Lower leg skin (tissue), 4 donors: ENCODE results near the gene PILRA. TPM values are rescaled to one million over a fixed set of nuclear protein-coding genes. Genes with fewer than 3 reads are reported as not detected.

Source experiments
- DNase-seq, 2 donors: peaks; one replicate each; pipeline ENCODE4 v3.0.0-alpha.2; 2019; ENCODE audit warnings: low spot score in 2 of 2
- H3K4me3 ChIP-seq: fragments of 200-600 bp; sonication (generic); 2 replicates; pipeline ENCODE4 v1.5.1; 2017; ENCODE audit warnings: mild to moderate bottlenecking, low read depth; ENCODE audit not compliant: poor library complexity, severe bottlenecking
- POLR2A ChIP-seq, 2 donors: fragments of 450-650 bp; IDR thresholded peaks; one replicate each; pipeline ENCODE4 v1.6.1; 2016 to 2017; ENCODE audit warnings: antibody characterized with exemption in 2 of 2, mild to moderate bottlenecking in 1 of 2, moderate library complexity in 1 of 2
- WGBS, 2 donors: methylation state at CpG; one replicate each; pipeline ENCODE4 v1.1.5; 2018; 5-methylcytosine and 5-hydroxymethylcytosine counted together
- intact Hi-C: fragments of 100-400 bp; cut with DNase I; formaldehyde crosslinking; loops from one replicate; pipeline ENCODE4 v1.15.0; 2023; ENCODE audit warnings: low total_unique reads
- total RNA-seq, 4 donors: library from RNA; depleted of rRNA; stranded (reverse); fragments of >200 nt; gene quantifications; one replicate each; pipeline ENCODE4 v1.1.0, GENCODE V29; 2016
- TF ChIP-seq, protein P1 (sequence below), 3 donors: fragments of 450-650 bp; IDR thresholded peaks; one replicate each; pipeline ENCODE4 v1.5.1; 2016; ENCODE audit warnings: antibody characterized with exemption in 3 of 3, mild to moderate bottlenecking in 3 of 3, moderate library complexity in 2 of 3

The PILRA gene
- total RNA-seq, 4 donors from 2014 or later, result 2.2 to 4.6 (median 3.4) TPM

DNA sequence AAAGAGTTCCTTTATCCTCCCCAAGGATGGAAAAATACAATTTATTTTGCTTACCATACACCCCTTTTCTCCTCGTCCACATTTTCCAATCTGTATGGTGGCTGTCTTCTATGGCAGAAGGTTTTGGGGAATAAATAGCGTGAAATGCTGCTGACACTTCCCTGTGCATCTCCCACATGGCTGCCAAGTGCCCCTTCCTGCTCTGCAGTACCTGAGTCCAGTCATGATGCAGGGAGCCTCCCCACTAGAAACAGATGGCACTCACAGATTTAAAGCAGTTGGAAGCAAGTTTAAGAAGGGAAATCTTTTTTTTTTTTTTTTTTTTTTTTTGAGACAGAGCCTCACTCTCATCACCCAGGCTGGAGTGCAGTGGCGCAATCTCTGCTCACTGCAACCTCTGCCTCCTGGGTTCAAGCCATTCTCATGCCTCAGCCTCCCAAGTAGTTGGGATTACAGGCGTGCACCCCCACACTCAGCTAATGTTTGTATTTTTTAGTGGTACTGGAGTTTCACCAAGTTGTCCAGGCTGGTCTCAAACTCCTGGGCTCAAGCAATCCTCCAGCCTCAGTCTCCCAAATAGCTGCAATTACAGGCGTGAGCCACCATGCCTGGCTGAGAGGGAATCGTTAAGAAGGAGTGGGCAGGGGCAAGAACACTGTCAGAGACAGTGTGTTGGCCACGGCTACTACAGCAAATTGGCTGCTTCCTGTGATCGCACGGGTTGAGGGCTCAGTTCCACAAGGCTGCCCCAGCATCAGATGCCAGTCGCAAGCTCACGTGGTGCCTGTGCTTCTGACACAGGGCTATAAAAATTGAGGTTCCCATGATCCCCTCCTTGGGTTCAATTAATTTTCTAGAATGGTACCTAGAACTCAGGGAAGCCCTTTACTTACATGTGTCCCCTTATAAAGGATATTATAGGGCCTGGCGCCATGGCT is 5.3 kb upstream of the PILRA start:
- DNase-seq, result no peak
- 80 to 83% methylated on average over 12 of the region's 12 CpGs for WGBS, 2 donors
- TF ChIP-seq POLR2A (IDR thresholded peaks at IDR 0.05), result no peak
- TF ChIP-seq, protein P1, sequence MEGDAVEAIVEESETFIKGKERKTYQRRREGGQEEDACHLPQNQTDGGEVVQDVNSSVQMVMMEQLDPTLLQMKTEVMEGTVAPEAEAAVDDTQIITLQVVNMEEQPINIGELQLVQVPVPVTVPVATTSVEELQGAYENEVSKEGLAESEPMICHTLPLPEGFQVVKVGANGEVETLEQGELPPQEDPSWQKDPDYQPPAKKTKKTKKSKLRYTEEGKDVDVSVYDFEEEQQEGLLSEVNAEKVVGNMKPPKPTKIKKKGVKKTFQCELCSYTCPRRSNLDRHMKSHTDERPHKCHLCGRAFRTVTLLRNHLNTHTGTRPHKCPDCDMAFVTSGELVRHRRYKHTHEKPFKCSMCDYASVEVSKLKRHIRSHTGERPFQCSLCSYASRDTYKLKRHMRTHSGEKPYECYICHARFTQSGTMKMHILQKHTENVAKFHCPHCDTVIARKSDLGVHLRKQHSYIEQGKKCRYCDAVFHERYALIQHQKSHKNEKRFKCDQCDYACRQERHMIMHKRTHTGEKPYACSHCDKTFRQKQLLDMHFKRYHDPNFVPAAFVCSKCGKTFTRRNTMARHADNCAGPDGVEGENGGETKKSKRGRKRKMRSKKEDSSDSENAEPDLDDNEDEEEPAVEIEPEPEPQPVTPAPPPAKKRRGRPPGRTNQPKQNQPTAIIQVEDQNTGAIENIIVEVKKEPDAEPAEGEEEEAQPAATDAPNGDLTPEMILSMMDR (IDR thresholded peaks at IDR 0.05), result no peak
- intact Hi-C loops, result no loop called here
- H3K4me3 ChIP-seq, result no peak overlapping the region

DNA sequence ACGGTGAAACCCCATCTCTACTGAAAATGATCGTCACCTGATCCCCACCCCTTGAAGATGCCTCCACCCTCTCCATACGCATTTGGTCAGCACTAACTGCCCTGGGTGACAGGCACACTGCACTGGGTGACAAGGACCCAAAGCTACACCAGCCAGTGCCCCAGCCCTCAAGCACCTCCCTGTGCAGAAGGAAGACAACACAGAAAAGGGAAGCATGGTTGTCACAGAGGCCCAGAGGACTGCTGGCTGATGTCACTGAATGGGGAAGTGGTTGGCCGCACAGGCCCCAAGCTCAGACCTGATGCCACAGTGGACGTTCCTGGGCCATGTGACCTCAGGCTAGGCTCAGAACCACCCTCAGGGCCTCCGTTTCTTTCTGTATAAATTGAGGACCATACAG is 4.2 kb upstream of the PILRA start:
- TF ChIP-seq POLR2A (IDR thresholded peaks at IDR 0.05), result no peak
- TF ChIP-seq, protein P1 (IDR thresholded peaks at IDR 0.05), result no peak
- no peak overlapping the region for H3K4me3 ChIP-seq
- peak in 1 of 2 donors; percentile 67 for DNase-seq
- WGBS, 2 donors, result 54 to 74% methylated on average over 6 of the region's 6 CpGs
- intact Hi-C loops, result no loop called here

DNA sequence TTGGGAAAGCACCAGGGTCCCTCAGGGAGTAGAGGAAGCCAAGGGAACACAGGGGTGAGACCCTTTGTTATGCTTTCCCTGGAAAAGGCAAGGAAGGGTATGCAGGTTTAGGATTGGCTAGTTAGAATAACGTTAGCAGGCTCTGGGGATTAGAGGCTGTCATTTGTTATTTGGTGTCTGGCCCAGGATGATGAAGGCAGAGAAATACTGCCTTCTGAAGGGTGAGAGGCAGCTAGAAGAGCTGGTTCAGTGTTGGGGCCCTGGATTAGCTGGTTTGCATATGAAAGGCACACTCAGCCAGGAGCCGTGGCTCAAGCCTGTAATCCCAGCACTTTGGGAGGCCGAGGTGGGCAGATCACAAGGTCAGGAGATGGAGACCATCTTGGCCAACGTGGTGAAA is 3.0 kb upstream of the PILRA start:
- WGBS, 2 donors, result 25 to 36% methylated on average over 4 of the region's 4 CpGs
- no peak overlapping the region for H3K4me3 ChIP-seq
- TF ChIP-seq, protein P1 (IDR thresholded peaks at IDR 0.05), result no peak
- TF ChIP-seq POLR2A (IDR thresholded peaks at IDR 0.05), result no peak
- intact Hi-C loops, result no loop called here
- DNase-seq, result no peak

DNA sequence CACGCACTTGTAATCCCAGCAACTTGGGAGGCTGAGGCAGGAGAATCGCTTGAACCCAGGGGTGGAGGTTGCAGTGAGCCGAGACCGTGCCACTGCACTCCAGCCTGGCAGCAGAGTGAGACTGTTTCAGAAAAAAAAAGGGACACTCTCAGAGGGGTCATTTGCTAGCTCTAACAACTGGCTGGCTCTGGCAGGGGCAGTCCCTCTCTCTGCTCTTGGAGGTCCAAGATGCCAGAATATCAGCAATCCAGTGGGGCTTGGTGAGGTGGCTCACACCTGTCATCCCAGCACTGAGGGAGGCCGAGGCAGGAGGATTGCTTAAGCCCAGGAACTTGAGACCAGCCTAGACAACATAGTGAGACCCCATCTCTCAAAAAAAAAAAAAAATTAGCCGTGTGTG is 2.5 kb upstream of the PILRA start:
- intact Hi-C loops, result no loop called here

DNA sequence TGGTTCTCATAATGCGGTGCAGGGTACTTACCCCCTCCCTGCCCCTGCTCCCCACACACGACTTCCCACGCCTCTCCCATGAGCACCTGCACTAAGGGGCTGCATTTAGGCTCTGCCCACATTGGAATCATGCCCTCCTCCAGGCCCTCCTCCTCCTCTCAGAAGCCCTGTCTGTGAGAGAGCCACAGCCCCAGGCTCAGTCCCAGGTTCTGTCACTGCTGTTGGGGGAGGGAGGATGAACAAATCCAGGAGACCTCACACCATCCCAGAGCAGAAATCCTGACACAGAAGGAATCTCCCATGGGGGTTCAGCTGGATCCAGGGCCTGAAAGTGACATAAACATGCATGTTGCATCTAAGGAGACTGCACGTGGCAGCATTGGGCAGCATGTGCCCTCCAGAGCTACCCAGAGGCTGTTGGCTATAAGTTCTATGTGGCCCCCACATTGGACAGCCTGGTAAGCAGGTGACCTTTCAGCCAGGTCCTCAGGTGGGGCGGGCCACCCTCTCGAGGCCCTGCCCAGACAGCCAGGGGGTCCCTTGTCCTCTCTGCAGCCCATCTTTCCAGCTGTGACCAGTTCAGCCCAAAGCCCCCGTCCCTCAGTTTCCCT is 1.6 kb upstream of the PILRA start:
- WGBS, 2 donors, result 56 to 64% methylated on average over 6 to 7 of the region's 7 CpGs
- H3K4me3 ChIP-seq, result no peak overlapping the region
- no peak for DNase-seq
- intact Hi-C loops, result no loop called here
- TF ChIP-seq, protein P1 (IDR thresholded peaks at IDR 0.05), result no peak
- TF ChIP-seq POLR2A (IDR thresholded peaks at IDR 0.05), result no peak

More for the DNA sequence above, 2.5 kb upstream of the PILRA start:
- DNase-seq, result no peak
- H3K4me3 ChIP-seq, result no peak overlapping the region
- WGBS, 2 donors, result 77 to 87% methylated on average over 6 of the region's 6 CpGs
- TF ChIP-seq, protein P1 (IDR thresholded peaks at IDR 0.05), result no peak
- TF ChIP-seq POLR2A (IDR thresholded peaks at IDR 0.05), result no peak
